IMR-90 (cell line): ENCODE measurements around the gene DAP3.

Experiments
- FOS ChIP-seq: fragments of 150-350 bp; IDR thresholded peaks from 2 replicates; pipeline ENCODE4 v1.6.1; 2016; ENCODE audit warnings: low read depth, low read length
- MXI1 ChIP-seq: IDR thresholded peaks from 2 replicates; pipeline ENCODE4 v1.6.1; 2012; ENCODE audit warnings: low read depth, mild to moderate bottlenecking, low read length, moderate library complexity, borderline replicate concordance
- POLR2A ChIP-seq: IDR thresholded peaks from 2 replicates; pipeline ENCODE4 v1.6.1; 2012; ENCODE audit warnings: mild to moderate bottlenecking, low read depth, low read length
- SMC3 ChIP-seq: fragments of 150-350 bp; IDR thresholded peaks from 2 replicates; pipeline ENCODE4 v1.6.1; 2016; ENCODE audit warnings: low read depth, mild to moderate bottlenecking, antibody characterized with exemption, low read length, moderate library complexity
- TF ChIP-seq, protein P1 (sequence below): conservative IDR thresholded peaks from 2 replicates; pipeline ENCODE4 v1.5.1; 2012; ENCODE audit warnings: mild to moderate bottlenecking, low read depth, low read length, improper control_type of control experiment

GRCh38 chr1:155776414-155776813, 87.5 kb downstream of the DAP3 start:
- TF ChIP-seq, protein P1, sequence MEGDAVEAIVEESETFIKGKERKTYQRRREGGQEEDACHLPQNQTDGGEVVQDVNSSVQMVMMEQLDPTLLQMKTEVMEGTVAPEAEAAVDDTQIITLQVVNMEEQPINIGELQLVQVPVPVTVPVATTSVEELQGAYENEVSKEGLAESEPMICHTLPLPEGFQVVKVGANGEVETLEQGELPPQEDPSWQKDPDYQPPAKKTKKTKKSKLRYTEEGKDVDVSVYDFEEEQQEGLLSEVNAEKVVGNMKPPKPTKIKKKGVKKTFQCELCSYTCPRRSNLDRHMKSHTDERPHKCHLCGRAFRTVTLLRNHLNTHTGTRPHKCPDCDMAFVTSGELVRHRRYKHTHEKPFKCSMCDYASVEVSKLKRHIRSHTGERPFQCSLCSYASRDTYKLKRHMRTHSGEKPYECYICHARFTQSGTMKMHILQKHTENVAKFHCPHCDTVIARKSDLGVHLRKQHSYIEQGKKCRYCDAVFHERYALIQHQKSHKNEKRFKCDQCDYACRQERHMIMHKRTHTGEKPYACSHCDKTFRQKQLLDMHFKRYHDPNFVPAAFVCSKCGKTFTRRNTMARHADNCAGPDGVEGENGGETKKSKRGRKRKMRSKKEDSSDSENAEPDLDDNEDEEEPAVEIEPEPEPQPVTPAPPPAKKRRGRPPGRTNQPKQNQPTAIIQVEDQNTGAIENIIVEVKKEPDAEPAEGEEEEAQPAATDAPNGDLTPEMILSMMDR = no peak
- TF ChIP-seq MXI1 (no peak), POLR2A (no peak), SMC3 (no peak), FOS (no peak)
